ENCODE results near the gene ZP1.

The ZP1 gene

DNA sequence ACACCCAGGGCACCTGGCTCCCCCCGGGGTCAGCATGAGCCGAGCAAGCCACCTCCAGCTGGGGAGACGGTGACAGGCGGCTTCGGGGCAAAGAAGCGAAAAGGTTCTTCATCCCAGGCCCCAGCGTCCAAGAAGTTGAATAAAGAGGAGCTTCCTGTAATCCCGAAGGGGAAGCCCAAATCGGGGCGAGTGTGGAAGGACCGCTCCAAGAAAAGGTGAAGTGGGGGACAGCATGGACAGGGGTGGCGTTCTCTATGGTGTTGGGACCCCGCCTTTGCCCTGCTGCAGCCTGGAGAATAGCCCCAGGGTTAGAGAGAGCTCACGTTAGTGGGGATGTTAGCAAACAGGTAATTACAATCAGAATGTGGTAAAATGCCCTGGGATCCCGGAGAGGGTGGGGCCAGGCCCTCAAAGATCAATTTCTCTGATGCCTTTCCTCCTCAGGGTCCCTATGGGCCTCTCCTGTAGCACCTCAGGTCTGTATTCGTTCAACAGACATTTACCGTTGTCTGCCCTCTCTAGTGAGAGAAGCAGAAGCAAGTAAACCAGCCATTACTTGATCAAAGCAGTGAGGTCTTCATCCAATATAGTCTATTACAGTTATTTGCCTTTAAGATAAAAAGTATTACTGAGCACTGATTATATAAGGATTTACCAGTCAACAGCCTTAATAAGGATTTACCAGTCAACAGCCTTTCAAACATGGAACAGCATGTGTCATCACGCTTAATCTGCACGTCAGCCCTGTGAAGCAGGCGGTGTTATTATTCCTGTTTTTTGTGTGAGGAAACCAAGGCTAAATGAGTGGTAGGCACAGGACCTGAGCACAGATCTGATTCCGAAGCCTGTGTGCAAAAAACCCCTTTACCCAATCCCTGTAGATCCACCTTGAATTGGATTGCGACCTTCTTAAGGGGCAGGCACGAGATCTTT lies 24.4 kb upstream of the ZP1 start:
- DNase-seq = no peak
- Histone ChIP-seq H3K36me3 (replicated peaks) (no peaks in the 10 kb centered on the region), H3K27ac (peak overlapping the region; percentile 65), H3K4me3 (ENCODE audit: low read depth, low read length) (peak overlapping the region; percentile 90), H3K27me3 (replicated peaks) (no peaks in the 10 kb centered on the region)
- in situ Hi-C loops (cut with HindIII; ENCODE audit: low pct_ligation_motif_present, low sequenced_read_pairs) = no loop called here
- TF ChIP-seq, protein P1, sequence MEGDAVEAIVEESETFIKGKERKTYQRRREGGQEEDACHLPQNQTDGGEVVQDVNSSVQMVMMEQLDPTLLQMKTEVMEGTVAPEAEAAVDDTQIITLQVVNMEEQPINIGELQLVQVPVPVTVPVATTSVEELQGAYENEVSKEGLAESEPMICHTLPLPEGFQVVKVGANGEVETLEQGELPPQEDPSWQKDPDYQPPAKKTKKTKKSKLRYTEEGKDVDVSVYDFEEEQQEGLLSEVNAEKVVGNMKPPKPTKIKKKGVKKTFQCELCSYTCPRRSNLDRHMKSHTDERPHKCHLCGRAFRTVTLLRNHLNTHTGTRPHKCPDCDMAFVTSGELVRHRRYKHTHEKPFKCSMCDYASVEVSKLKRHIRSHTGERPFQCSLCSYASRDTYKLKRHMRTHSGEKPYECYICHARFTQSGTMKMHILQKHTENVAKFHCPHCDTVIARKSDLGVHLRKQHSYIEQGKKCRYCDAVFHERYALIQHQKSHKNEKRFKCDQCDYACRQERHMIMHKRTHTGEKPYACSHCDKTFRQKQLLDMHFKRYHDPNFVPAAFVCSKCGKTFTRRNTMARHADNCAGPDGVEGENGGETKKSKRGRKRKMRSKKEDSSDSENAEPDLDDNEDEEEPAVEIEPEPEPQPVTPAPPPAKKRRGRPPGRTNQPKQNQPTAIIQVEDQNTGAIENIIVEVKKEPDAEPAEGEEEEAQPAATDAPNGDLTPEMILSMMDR (IDR thresholded peaks at IDR 0.05; ENCODE audit: low read depth, low read length, missing control alignments) = no peak

DNA sequence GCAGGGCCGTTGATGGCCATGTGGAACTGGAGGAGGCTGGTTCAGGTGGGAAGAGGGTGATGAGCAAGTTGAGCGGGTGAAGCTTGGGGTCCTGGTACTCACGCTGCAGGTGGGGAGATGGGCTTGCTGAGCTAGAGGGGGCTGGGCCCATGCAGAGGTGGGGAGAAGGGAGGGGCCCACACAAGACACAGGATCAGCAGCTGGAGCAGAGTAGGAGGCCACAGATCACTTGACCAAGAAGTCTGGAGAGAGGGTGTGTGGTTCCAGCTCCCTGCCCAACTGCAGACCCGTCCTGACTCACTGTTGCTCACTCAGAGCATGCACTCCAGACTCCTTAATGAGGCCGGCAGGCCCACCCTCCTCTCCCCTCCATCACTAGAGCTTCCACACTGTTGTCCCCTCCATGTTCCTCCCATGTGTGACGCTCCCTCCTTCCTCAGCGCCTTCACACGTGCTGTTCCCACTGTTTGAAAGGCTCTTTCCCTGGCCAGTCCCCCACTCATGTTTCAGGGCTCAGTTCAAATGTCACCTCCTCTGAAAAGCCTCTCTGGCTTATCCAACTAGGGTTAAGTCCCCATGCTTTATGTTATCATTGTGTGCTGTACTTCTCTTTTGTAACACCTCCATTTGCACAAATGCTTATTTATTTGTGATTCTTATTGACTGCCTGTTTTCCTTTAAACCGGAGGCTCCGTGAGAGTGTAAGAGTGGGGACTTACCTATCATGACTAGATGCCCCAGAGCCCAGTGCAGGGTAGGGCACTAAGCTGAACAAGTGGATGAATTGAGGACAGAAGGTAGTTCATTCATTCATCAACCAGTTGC lies 23.1 kb upstream of the ZP1 start:
- TF ChIP-seq, protein P1 (IDR thresholded peaks at IDR 0.05; ENCODE audit: low read depth, low read length, missing control alignments) = no peak
- Histone ChIP-seq H3K27me3 (replicated peaks) (no peaks in the 10 kb centered on the region), H3K4me3 (ENCODE audit: low read depth, low read length) (peak overlapping the region; percentile 90), H3K27ac (no peak overlapping the region), H3K36me3 (replicated peaks) (peaks cover 13% of the 10 kb centered on the region)
- no peak for DNase-seq
- in situ Hi-C loops (cut with HindIII; ENCODE audit: low pct_ligation_motif_present, low sequenced_read_pairs) = no loop called here

DNA sequence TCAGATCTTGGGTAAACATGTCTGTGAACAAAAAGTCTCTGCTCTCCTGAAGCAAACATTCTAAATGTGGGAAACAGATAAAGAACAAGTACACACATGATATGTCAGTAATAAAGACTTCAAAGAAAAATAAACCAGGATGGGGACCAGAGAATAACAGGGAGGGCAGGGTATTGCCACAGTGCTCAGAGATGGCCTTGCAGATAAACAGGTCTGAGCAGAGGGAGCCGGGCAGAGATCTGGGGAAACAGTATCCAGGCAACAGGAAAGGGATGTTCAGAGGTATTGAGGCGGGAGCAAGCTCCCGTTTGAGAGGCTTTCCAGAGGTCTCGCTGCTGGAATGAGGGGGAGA lies 22.5 kb upstream of the ZP1 start:
- no peaks in the 10 kb centered on the region for H3K27me3 ChIP-seq (replicated peaks)
- H3K27ac ChIP-seq = no peak overlapping the region
- in situ Hi-C loops (cut with HindIII; ENCODE audit: low pct_ligation_motif_present, low sequenced_read_pairs) = no loop called here
- TF ChIP-seq, protein P1 (IDR thresholded peaks at IDR 0.05; ENCODE audit: low read depth, low read length, missing control alignments) = no peak
- H3K36me3 ChIP-seq (replicated peaks) = peaks cover 19% of the 10 kb centered on the region
- peak overlapping the region; percentile 90 for H3K4me3 ChIP-seq (ENCODE audit: low read depth, low read length)
- DNase-seq = no peak

DNA sequence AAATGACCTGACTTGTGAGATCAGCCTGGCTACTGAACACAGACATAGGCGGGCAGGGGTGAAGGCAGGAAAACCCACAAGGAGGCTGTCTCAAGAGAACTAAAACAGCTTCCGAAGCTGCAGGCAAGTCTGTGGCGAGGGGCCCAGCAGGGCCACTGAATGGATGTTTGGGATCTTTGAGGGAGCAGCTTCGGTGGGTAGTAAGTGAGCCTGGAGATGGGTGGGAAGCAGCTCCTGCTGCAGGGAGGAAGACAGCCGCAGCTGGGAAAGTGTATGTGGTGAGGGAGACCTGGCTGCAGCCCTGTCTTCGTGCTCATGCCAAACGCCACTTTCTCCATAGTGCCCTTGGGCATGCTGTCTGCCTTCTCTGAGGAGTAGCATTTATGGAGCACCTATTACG lies 22.0 kb upstream of the ZP1 start:
- TF ChIP-seq, protein P1 (IDR thresholded peaks at IDR 0.05; ENCODE audit: low read depth, low read length, missing control alignments) = no peak
- Histone ChIP-seq H3K36me3 (replicated peaks) (peaks cover 22% of the 10 kb centered on the region), H3K4me3 (ENCODE audit: low read depth, low read length) (no peak overlapping the region), H3K27me3 (replicated peaks) (no peaks in the 10 kb centered on the region), H3K27ac (no peak overlapping the region)
- in situ Hi-C loops (cut with HindIII; ENCODE audit: low pct_ligation_motif_present, low sequenced_read_pairs) = no loop called here
- no peak for DNase-seq

DNA sequence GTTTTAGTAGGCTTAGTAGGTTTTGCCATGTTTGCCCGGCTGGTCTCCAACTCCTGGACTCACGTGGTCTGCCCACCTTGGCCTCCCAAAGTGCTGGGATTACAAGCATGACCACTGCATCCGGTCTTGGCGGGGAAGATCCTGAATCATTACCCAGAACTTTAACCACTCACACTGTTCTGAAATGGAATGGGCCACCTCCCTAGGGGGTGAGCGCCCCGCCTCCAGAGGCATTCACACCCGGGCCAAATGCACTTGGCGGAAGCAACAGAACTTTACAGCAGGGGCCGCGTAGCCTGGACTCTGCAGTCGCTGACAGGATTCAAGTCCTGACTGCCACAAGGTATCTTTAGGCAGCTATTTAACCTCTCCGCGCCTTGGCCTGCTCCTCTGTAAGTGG lies 20.1 kb upstream of the ZP1 start:
- no peak overlapping the region for H3K4me3 ChIP-seq (ENCODE audit: low read depth, low read length)
- no peak overlapping the region for H3K27ac ChIP-seq
- TF ChIP-seq, protein P1 (IDR thresholded peaks at IDR 0.05; ENCODE audit: low read depth, low read length, missing control alignments) = no peak
- no peaks in the 10 kb centered on the region for H3K27me3 ChIP-seq (replicated peaks)
- H3K36me3 ChIP-seq (replicated peaks) = peaks cover 40% of the 10 kb centered on the region
- DNase-seq = no peak
- in situ Hi-C loops (cut with HindIII; ENCODE audit: low pct_ligation_motif_present, low sequenced_read_pairs) = no loop called here
